ACHN (cell line): ENCODE measurements around the gene LRBA.
A peak's percentile ranks its signal among the peaks of the same experiment; 100 is the strongest.

Source experiments
- DNase-seq: peaks from one replicate; pipeline ENCODE4 v3.0.0-alpha.2; 2015
- in situ Hi-C: cut with HindIII; loops from 2 replicates; pipeline ENCODE4 v1.10.0; 2017; ENCODE audit warnings: low sequenced_read_pairs, low pct_ligation_motif_present, low pct_unique_long_range_greater_than_20kb

The LRBA gene

DNA sequence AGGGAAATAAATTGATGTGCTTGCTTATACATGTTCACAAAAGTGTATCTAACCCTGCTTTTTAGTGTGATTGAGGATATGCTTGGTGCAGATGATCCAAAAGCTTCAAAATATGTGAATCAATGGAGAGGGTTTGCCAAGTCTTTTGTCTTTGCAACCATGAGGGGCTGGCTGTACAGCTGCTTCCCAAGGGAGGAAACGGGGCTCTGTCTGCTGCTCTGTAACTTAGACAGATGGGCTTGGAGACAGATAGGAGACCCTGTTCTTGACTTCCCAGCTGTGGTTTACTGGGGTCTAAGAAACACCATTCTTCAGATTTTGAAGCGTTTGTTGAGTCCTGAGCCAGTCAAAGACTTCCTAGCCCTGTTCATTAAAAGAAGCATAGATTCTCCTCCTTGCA is 784.5 kb downstream of the LRBA start:
- no peak for DNase-seq
- in situ Hi-C loops, result no loop called here

DNA sequence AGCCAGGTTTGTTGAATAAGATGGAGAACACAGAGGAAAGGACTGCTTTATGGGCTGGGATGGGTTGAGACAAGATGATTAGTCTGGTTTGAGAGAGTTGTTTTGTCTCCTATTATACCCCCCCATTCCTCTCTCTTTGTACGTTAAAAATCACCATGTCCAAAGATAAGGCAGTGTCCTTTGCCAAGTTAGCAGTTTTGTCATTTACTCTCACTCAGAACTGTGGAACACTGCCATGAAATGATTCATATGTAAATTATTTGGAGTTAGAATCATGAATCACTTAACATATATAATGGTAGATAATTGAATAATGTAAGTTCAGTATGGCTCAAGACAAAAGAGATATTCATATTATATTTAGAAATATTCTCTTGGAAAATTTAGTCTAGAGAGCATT is 785.6 kb downstream of the LRBA start:
- in situ Hi-C loops, result no loop called here
- no peak for DNase-seq

DNA sequence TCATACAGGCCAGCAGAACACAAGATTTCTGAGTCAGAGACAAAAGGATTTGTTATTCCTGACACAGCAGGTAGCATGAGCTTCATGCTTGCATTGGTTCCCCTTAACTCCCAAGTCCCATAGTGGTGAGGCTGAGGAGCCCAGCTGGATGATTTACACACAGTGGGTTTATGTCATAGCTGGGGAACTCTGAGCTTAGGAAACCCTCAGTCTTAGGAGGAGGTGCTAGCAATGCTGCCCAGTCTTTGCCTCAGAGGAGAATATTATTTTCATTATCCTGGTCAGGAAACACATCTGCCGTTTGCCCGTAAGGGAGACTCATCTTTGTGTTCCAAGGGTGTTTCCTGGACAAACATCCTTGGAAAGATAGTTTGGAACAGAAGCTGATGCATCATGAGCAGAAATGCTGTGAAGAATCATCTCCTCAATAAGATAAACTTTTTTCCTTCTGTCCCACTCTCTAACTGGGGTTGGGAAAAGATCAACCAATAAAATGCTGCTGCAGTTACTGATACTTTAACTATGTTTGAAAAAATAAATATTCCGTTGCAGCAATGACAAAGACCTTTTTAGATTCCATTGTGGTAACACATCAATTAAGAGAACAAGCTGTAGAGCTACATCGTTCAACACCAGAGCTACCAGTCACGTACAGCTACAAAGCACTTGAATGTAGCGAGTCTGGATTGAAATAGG is 790.0 kb downstream of the LRBA start:
- in situ Hi-C loops, result loop anchor here (25.0 kb wide), 1 partner anchor 238 kb away; no protein-coding TSS in a partner anchor
- DNase-seq, result no peak

DNA sequence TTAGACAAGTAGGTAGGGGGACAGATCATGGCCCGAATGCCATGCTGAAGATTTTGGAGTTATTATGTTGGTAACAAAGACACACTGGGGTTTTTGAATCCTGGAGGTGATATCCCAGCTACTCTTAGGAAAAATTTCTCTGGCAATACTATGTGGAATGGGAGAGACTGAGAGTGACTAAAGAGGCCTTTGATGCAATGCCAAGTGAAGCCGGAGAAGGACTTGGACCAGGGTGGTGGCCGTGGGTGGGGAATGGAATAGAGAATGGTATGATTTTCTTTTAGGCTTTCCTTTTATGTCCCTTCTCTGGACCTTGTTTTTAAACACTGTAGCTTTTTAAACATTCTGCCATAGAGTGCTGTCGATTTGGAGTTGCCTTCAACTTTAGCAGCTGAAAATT is 795.2 kb downstream of the LRBA start:
- DNase-seq, result no peak
- in situ Hi-C loops, result loop anchor here (25.0 kb wide), 1 partner anchor 233 kb away; no protein-coding TSS in a partner anchor

DNA sequence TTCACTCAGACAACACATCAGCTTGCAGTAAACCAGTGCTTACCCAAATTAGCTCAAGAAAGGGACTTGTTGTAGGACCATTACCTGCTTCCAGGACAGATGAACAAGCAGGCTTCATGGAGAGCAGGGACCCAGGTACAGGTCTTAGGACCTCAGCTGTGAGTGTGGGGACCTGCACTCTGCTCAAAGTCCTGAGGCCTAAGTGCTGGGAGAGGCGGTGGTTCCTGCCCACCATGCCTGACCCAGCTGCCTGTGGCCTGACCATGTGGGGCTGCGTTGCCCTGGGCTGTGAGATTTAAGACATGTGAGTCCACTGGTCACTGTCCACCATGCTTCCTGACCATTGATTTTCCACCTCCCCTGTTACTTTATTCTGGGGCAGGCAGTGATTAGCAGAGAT is 796.6 kb downstream of the LRBA start:
- DNase-seq, result no peak
- in situ Hi-C loops, result loop anchor here (25.0 kb wide), 1 partner anchor 231 kb away; no protein-coding TSS in a partner anchor

DNA sequence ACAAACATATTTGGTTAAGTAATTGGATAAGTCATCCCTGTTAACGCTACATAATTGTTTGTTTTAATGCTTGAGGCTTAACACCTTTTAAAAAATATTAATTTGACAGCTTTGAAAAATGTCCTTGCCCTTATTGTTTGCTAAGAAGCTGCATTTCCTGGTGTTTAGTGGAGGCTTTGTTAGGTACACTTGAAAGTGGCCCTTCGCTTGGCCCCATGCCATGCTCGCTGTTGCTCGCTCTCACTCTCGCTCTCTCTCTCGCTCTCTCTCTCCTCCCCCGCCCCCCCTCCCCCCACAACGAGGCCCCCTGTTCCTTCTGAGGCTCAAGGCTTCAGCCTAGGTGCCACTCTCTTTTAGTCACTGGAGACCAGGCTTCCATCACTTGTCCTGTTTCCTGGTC is 797.3 kb downstream of the LRBA start:
- no peak for DNase-seq
- in situ Hi-C loops, result loop anchor here (25.0 kb wide), 1 partner anchor 231 kb away; no protein-coding TSS in a partner anchor

DNA sequence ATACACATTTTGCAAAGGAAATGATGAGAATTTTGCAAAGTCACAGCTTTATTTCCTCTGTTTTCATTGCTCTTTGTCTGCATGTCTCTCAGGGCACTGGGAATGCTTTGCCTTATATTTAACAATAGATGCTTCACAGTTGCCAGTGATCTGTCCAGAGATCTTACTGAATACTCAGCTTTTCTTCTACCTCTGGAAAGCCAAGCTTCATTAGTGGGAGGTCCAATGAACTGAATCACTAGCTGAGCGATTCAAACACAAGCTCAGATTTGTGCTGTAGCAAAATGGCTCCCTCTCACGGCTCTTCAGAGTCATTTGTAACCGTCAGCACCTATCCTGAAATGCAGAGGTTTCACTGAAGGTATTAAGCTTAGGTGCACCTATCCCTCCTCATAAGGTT is 797.9 kb downstream of the LRBA start:
- peak; percentile 70 for DNase-seq
- in situ Hi-C loops, result loop anchor here (25.0 kb wide), 1 partner anchor 230 kb away; no protein-coding TSS in a partner anchor

DNA sequence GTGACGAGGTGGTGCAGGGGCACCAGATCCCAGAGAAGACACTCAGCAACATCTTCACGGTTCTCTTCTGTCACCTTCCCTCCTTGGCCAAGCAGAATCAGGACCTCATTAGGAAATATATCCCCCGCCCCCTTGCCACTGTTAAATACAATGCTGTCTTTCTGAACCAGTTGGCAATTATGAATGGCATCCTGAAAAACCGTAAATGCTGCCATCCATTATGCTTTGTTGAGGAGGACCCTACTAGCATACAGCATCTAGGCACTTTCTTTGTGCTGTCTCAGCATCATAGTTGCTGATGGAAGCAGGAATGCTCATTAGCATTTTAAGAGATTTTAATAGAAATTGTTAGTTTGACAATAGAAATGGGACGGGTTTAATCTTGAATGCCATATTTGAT is 798.4 kb downstream of the LRBA start:
- no peak for DNase-seq
- in situ Hi-C loops, result loop anchor here (25.0 kb wide), 1 partner anchor 229 kb away; no protein-coding TSS in a partner anchor

DNA sequence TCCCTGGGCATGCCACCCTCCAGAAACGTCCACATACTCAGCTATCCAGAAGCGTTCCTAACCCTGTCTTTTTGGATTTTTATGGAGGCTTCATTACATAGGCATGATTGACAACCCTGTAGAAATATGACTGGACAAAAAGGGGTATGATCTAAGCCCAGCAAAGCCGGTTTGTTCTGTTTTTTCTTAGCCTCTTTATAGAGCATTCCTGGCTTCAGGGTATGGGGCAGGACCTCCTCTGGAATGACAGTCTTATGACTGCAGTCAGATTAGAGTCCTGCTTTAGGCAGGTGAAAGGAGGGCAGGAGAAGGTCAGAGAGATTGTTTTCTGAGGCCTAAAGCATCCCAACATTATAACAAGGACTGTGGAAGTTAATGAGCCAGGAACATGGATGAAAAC is 799.5 kb downstream of the LRBA start:
- in situ Hi-C loops, result loop anchor here (25.0 kb wide), 1 partner anchor 228 kb away; no protein-coding TSS in a partner anchor
- DNase-seq, result no peak
